ENCODE data around the gene ARHGAP20. TPM values are rescaled to one million over a fixed set of nuclear protein-coding genes. Genes with fewer than 3 reads are reported as not detected.
A peak's percentile ranks its signal among the peaks of the same experiment; 100 is the strongest.

ARHGAP20 gene
- total and polyA plus RNA-seq, 12 donors = 0.14 to 1.3 (median 0.32) TPM

- peak in 1 of 8 donors; percentile 44 for ATAC-seq
- H3K27ac ChIP-seq = no peak overlapping the region
- H3K9me3 ChIP-seq = no peaks in the 10 kb centered on the region
- peaks cover 0 to 8% (median 6%) of the 10 kb centered on the region in 9 donors for H3K4me1 ChIP-seq
- no peaks in the 10 kb centered on the region for H3K27me3 ChIP-seq
- 18 to 22% methylated on average over 3 of the region's 3 CpGs for WGBS, 2 donors
- DNase-seq = no peak
- H3K36me3 ChIP-seq = no peaks in the 10 kb centered on the region
- H3K4me3 ChIP-seq = no peak overlapping the region
- no peak for TF ChIP-seq CTCF (IDR thresholded peaks at IDR 0.05)
- intact Hi-C loops (cut with DNase I) = no loop called here
These were observed 47.7 kb upstream of the ARHGAP20 start for GRCh38 chr11:110759972-110760381.

DNA sequence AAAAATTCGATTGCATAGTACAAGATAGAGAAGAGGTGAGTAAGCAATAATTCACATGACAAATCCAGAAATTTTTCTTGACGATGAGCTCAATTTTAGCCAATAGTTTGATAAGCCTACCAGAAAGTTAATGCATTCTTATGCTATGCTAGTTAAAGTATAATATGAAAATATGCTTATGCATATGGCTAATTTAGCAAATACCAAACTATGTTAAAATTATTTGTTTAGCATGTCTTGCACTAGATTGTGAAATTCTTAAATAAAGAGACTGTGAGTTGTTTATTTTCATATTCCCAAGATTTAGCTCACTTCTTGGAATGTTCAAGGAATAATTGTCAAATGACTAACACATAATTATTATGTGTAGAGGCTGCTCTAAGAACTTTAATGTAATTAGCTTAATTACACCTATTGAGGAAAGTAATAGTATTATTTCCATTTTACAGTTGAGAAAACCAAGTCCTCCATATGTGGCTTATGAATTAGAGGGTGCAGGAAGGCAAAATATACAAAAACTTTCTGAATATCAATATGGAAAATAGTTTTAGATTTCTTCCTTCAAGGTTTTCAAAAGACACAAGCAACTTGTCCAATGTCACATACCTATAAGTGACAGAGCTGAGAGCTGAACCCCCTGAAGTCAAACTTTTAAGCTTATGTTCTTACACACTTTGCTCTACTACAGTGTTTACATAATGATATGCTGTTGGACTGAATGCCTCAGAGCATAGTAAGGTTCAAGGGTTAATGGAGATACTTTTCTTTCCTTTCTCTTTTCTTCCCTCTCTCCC is 45.9 kb upstream of the ARHGAP20 start:
- WGBS, 2 donors = 79 to 82% methylated on average over 2 of the region's 2 CpGs
- no peak for TF ChIP-seq CTCF (IDR thresholded peaks at IDR 0.05)
- Histone ChIP-seq H3K27ac (no peak overlapping the region), H3K4me3 (no peak overlapping the region), H3K9me3 (peaks cover 0 to 14% (median 6%) of the 10 kb centered on the region in 11 donors), H3K36me3 (no peaks in the 10 kb centered on the region), H3K4me1 (peaks cover 0 to 8% (median 0%) of the 10 kb centered on the region in 9 donors), H3K27me3 (no peaks in the 10 kb centered on the region)
- intact Hi-C loops (cut with DNase I) = no loop called here
- ATAC-seq (no peak), DNase-seq (no peak)

DNA sequence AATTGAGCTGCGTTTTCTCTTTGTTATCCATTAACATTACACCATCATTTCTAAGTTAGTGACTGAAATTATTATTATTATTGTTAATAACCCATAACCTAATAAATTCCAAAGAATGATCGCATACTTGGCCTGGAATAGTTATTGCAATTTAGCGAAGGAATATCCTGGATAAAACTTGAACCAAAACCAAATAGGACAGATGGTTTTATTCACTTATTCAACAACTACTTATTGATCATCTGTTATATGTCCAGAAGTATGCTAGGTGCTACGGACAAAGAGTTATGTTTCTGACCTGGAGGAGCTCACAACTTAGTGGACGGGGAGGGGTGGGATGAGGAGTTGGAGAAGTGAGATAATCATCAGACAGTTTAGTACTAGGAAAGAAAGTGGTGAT is 44.8 kb upstream of the ARHGAP20 start:
- Histone ChIP-seq H3K9me3 (peaks cover 0 to 25% (median 13%) of the 10 kb centered on the region in 11 donors), H3K4me3 (no peak overlapping the region), H3K27me3 (no peaks in the 10 kb centered on the region), H3K27ac (no peak overlapping the region), H3K4me1 (peaks cover 0 to 8% (median 0%) of the 10 kb centered on the region in 9 donors), H3K36me3 (no peaks in the 10 kb centered on the region)
- WGBS, 2 donors = 76 to 81% methylated on average over 5 of the region's 5 CpGs
- intact Hi-C loops (cut with DNase I) = no loop called here
- ATAC-seq (no peak), DNase-seq (no peak)
- TF ChIP-seq CTCF (IDR thresholded peaks at IDR 0.05) = no peak

DNA sequence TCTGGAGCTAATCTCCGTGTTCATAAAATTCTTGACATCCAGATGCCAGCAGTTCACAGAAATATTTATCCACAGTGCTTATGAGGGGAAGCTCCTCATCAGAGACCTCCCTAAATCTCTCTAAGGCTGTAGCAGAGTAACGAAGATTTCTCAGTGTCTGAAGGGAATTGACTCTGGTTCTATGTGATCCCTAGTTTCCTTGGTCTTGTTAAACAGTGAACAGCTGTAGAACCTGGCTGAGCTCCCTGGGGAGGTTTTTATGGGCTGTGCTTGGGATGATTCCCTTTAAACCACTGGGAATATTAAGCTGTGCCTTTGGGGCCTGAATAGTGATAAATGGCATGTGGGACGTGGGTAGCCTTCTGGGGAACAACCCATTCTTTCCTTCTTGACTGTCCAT is 43.7 kb upstream of the ARHGAP20 start:
- intact Hi-C loops (cut with DNase I) = no loop called here
- 56 to 66% methylated on average over 3 of the region's 3 CpGs for WGBS, 2 donors
- no peak for ATAC-seq

More for the DNA sequence above, 43.7 kb upstream of the ARHGAP20 start:
- Histone ChIP-seq H3K36me3 (no peaks in the 10 kb centered on the region), H3K27me3 (no peaks in the 10 kb centered on the region), H3K4me3 (no peak overlapping the region), H3K4me1 (peaks cover 0 to 8% (median 0%) of the 10 kb centered on the region in 9 donors), H3K9me3 (peaks cover 0 to 29% (median 13%) of the 10 kb centered on the region in 11 donors), H3K27ac (no peak overlapping the region)
- TF ChIP-seq CTCF (IDR thresholded peaks at IDR 0.05) = no peak
- no peak for DNase-seq
